Activated naive CD4-positive, alpha-beta T cell treated with anti-CD3 and anti-CD28 coated beads, Interleukin-2, amount 50 U/mL, for 72 hours (primary cell): ENCODE measurements around the gene CBFA2T3. TPM values are rescaled to one million over a fixed set of nuclear protein-coding genes. Genes with fewer than 3 reads are reported as not detected.
"Not testable (repeated sequence)": the region's sequence is repeated elsewhere in the genome, so short reads cannot be mapped to it uniquely, and the experiment has no call there.

ENCODE experiments used
- ATAC-seq, 2 donors: fragments of 150-1000 bp; cut with Tn5 transposase; 2 replicates each; pipeline ENCODE4 v1.10.0; 2021; ENCODE audit warnings: mild to moderate bottlenecking in 2 of 2, moderate library complexity in 2 of 2
- DNase-seq, 2 donors: peaks; one replicate each; pipeline ENCODE4 v3.0.0; 2021 to 2022; ENCODE audit warnings: low spot score in 2 of 2
- H3K27ac Mint-ChIP-seq, 2 donors: one replicate each; pipeline ENCODE4 v1.8.0; 2022; ENCODE audit warnings: mild to moderate bottlenecking in 2 of 2, mixed read lengths in 2 of 2
- H3K36me3 Mint-ChIP-seq, 2 donors: one replicate each; pipeline ENCODE4 v1.8.0; 2022; ENCODE audit warnings: mixed read lengths in 2 of 2
- H3K9me3 Mint-ChIP-seq, 2 donors: one replicate each; pipeline ENCODE4 v1.8.0; 2022; ENCODE audit warnings: mixed read lengths in 2 of 2
- total RNA-seq, 2 donors: library from RNA; stranded (reverse); gene quantifications; one replicate each; pipeline ENCODE4 v1.2.3, GENCODE V29; 2022

The CBFA2T3 gene
- total RNA-seq, 2 donors from 2014 or later, result 0.76 to 1.1 TPM

- ATAC-seq, result no peak
- H3K27ac Mint-ChIP-seq, result no peak overlapping the region
These were observed 26.8 kb upstream of the CBFA2T3 start for GRCh38 chr16:89003831-89004208.

GRCh38 chr16:89002851-89003830 lies 26.1 kb upstream of the CBFA2T3 start:
- Mint-ChIP-seq H3K36me3 (peaks cover 0 to 17% of the 10 kb centered on the region in 2 donors), H3K9me3 (peaks cover 0 to 11% of the 10 kb centered on the region in 2 donors), H3K27ac (no peak overlapping the region)
- no peak for ATAC-seq
- DNase-seq, result no peak

More at GRCh38 chr16:89003831-89004208, 26.8 kb upstream of the CBFA2T3 start:
- Mint-ChIP-seq H3K9me3 (peaks cover 0 to 10% of the 10 kb centered on the region in 2 donors), H3K36me3 (peaks cover 0 to 12% of the 10 kb centered on the region in 2 donors)
- DNase-seq, result no peak

GRCh38 chr16:89002081-89002480 lies 25.1 kb upstream of the CBFA2T3 start:
- Mint-ChIP-seq H3K36me3 (peaks cover 8 to 27% of the 10 kb centered on the region in 2 donors), H3K9me3 (peaks cover 4 to 18% of the 10 kb centered on the region in 2 donors)
- not testable (repeated sequence) for ATAC-seq, DNase-seq, H3K27ac Mint-ChIP-seq

GRCh38 chr16:89001117-89002027 lies 24.4 kb upstream of the CBFA2T3 start:
- no peak for ATAC-seq
- Mint-ChIP-seq H3K27ac (peak overlapping the region in 1 of 2 donors; percentile 77), H3K9me3 (peaks cover 4 to 18% of the 10 kb centered on the region in 2 donors), H3K36me3 (peaks cover 8 to 28% of the 10 kb centered on the region in 2 donors)
- DNase-seq, result no peak

GRCh38 chr16:89000207-89000959 lies 23.4 kb upstream of the CBFA2T3 start:
- ATAC-seq (peak in 1 of 2 donors; percentile 26), DNase-seq (no peak)
- peak overlapping the region in 1 of 2 donors; percentile 77 for H3K27ac Mint-ChIP-seq
- peaks cover 4 to 18% of the 10 kb centered on the region in 2 donors for H3K9me3 Mint-ChIP-seq
- H3K36me3 Mint-ChIP-seq, result peaks cover 8 to 28% of the 10 kb centered on the region in 2 donors

GRCh38 chr16:88999457-89000206 lies 22.6 kb upstream of the CBFA2T3 start:
- H3K27ac Mint-ChIP-seq, result peak overlapping the region in 1 of 2 donors; percentile 77
- ATAC-seq (peak; percentile 80 to 97), DNase-seq (peak in 1 of 2 donors; percentile 72)
- H3K36me3 Mint-ChIP-seq, result peaks cover 8 to 28% of the 10 kb centered on the region in 2 donors
- peaks cover 4 to 18% of the 10 kb centered on the region in 2 donors for H3K9me3 Mint-ChIP-seq

GRCh38 chr16:88995746-88996535 lies 18.9 kb upstream of the CBFA2T3 start:
- Mint-ChIP-seq H3K9me3 (peaks cover 4 to 18% of the 10 kb centered on the region in 2 donors), H3K36me3 (peaks cover 8 to 28% of the 10 kb centered on the region in 2 donors), H3K27ac (peak overlapping the region in 1 of 2 donors; percentile 22)
- DNase-seq (no peak), ATAC-seq (no peak)

GRCh38 chr16:88995194-88995593 lies 18.2 kb upstream of the CBFA2T3 start:
- H3K9me3 Mint-ChIP-seq, result peaks cover 4 to 18% of the 10 kb centered on the region in 2 donors
- H3K27ac Mint-ChIP-seq, result peak overlapping the region; percentile 22 to 63
- DNase-seq, result no peak
- peaks cover 8 to 27% of the 10 kb centered on the region in 2 donors for H3K36me3 Mint-ChIP-seq
- ATAC-seq, result no peak

GRCh38 chr16:88994695-88995094 lies 17.7 kb upstream of the CBFA2T3 start:
- Mint-ChIP-seq H3K36me3 (peaks cover 8 to 22% of the 10 kb centered on the region in 2 donors), H3K9me3 (peaks cover 4 to 13% of the 10 kb centered on the region in 2 donors), H3K27ac (peak overlapping the region in 1 of 2 donors; percentile 22)
- DNase-seq (no peak), ATAC-seq (no peak)

GRCh38 chr16:88993946-88994600 lies 17.1 kb upstream of the CBFA2T3 start:
- no peak overlapping the region for H3K27ac Mint-ChIP-seq
- DNase-seq (no peak), ATAC-seq (no peak)
- H3K9me3 Mint-ChIP-seq, result peaks cover 4 to 11% of the 10 kb centered on the region in 2 donors
- peaks cover 8 to 19% of the 10 kb centered on the region in 2 donors for H3K36me3 Mint-ChIP-seq

GRCh38 chr16:88993166-88993761 lies 16.3 kb upstream of the CBFA2T3 start:
- Mint-ChIP-seq H3K36me3 (peaks cover 8 to 13% of the 10 kb centered on the region in 2 donors), H3K9me3 (peaks cover 4 to 7% of the 10 kb centered on the region in 2 donors), H3K27ac (no peak overlapping the region)
- DNase-seq, result no peak
- peak in 1 of 2 donors; percentile 41 for ATAC-seq

GRCh38 chr16:88992351-88993165 lies 15.6 kb upstream of the CBFA2T3 start:
- ATAC-seq (no peak), DNase-seq (no peak)
- peaks cover 4 to 5% of the 10 kb centered on the region in 2 donors for H3K36me3 Mint-ChIP-seq
- H3K27ac Mint-ChIP-seq, result no peak overlapping the region
- H3K9me3 Mint-ChIP-seq, result peaks cover 3 to 5% of the 10 kb centered on the region in 2 donors

GRCh38 chr16:88991813-88992350 lies 14.9 kb upstream of the CBFA2T3 start:
- DNase-seq (no peak), ATAC-seq (no peak)
- no peak overlapping the region for H3K27ac Mint-ChIP-seq
- no peaks in the 10 kb centered on the region for H3K36me3 Mint-ChIP-seq
- no peaks in the 10 kb centered on the region for H3K9me3 Mint-ChIP-seq
